Endometrial microvascular endothelial cells (primary cell): ENCODE results near the gene CADM1. TPM values are rescaled to one million over a fixed set of nuclear protein-coding genes. Genes with fewer than 3 reads are reported as not detected.

Experiments used
- in situ Hi-C: cut with HindIII; loops from 2 replicates; pipeline ENCODE4 v1.10.0; 2017; ENCODE audit warnings: low sequenced_read_pairs, low pct_unique_long_range_greater_than_20kb; ENCODE audit errors: inconsistent ontology term
- total RNA-seq: library from RNA; depleted of rRNA; stranded (reverse); fragments of >200 nt; gene quantifications from one replicate; pipeline ENCODE4 v1.2.3, GENCODE V29; 2015; ENCODE audit errors: inconsistent ontology term

CADM1 gene
- total RNA-seq, 1 donor from 2014 or later = not detected

GRCh38 chr11:115279813-115280761 lies 224.1 kb downstream of the CADM1 start:
- in situ Hi-C loops = no loop called here

DNA sequence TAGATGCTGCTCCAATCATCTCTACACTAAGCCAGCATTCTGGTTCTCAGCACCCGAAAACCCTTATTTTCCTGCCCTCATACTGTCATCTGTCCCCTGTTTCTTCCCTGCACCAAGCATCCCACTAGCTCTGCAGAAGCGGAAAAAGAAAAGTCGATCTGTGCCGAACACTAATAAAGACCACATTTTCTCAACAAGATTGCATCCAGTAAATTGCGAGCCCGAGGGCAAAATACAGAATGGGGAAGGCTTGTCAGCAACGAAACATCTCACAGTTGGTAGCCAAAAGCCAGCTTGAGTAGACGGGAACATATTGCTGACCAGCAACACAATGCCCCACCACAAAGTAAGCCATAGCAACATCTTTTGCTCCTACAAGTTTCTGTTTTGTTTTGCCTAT lies 227.4 kb downstream of the CADM1 start:
- in situ Hi-C loops = no loop called here

GRCh38 chr11:115276191-115276590 lies 228.0 kb downstream of the CADM1 start:
- in situ Hi-C loops = no loop called here

- in situ Hi-C loops = no loop called here
These were observed 229.2 kb downstream of the CADM1 start for GRCh38 chr11:115275045-115275444.

GRCh38 chr11:115272925-115273324 lies 231.3 kb downstream of the CADM1 start:
- in situ Hi-C loops = no loop called here

- in situ Hi-C loops = no loop called here
These were observed 232.6 kb downstream of the CADM1 start for GRCh38 chr11:115271643-115272042.

GRCh38 chr11:115269191-115269950 lies 234.8 kb downstream of the CADM1 start:
- in situ Hi-C loops = no loop called here

GRCh38 chr11:115267871-115268270 lies 236.3 kb downstream of the CADM1 start:
- in situ Hi-C loops = no loop called here

DNA sequence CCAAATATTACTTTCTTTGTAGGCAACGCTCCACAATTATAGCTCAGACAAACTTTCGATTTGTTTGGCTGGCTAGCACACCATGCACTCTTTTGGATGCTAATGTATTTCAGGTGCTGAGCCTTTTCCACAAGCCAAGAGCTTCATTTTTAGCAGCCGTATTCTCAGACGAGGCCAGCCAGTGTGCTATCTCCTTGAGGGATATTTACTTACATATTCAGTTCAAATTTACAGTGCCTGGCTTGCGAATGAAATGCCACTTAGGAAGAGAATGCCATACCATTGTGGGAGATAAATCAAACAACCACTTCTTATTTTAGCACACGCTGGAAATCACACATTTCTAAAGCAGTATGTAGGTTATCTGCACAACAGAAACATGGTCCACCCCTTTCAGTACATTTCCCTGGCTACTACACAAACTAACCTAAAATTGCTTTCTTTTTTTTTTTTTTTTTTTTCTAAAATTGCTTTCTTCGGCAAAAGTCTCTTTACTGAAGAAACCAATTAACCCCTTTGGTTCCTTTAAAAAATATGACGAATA lies 236.9 kb downstream of the CADM1 start:
- in situ Hi-C loops = no loop called here

GRCh38 chr11:115266066-115266639 lies 238.1 kb downstream of the CADM1 start:
- in situ Hi-C loops = no loop called here

GRCh38 chr11:115263799-115264656 lies 240.2 kb downstream of the CADM1 start:
- in situ Hi-C loops = no loop called here

- in situ Hi-C loops = no loop called here
These were observed 246.0 kb downstream of the CADM1 start for GRCh38 chr11:115258216-115258615.

DNA sequence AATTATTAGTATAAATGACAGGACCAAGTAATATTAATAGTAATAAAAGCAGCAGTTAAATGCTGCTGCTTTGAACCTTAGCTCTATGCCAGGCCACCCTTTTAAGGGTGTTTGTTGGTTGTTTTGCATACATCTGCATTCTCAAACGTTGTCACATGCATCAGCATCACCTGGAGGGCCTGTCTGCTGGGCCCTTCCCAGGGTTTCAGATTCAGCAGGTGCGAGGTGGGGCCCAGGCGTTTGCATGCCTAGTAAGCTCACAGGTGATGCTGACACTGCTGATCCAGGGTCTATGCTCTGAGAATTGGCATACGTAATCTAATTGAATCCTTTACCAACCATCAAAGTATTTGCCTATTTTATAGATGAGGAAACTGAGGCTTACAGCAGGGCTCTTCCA lies 246.5 kb downstream of the CADM1 start:
- in situ Hi-C loops = no loop called here

DNA sequence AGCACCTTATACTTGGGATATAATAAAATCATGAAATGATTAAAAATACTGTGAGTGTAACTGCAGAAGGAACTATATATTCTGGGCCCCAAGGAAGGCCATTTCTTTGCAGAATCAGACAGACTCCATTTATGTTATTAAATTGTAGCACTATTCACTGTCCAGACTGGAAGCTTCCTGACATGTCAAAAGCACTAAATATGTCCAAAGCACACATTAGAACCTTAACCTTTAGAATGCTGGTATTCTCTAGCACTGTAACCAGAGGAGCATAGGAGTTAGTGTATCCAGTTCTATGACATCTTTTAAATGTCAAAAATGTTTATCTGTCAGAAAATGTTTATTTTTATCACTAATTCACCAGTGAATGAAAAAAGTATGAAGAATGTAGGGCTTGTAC lies 246.9 kb downstream of the CADM1 start:
- in situ Hi-C loops = no loop called here

GRCh38 chr11:115256397-115257197 lies 247.6 kb downstream of the CADM1 start:
- in situ Hi-C loops = no loop called here

DNA sequence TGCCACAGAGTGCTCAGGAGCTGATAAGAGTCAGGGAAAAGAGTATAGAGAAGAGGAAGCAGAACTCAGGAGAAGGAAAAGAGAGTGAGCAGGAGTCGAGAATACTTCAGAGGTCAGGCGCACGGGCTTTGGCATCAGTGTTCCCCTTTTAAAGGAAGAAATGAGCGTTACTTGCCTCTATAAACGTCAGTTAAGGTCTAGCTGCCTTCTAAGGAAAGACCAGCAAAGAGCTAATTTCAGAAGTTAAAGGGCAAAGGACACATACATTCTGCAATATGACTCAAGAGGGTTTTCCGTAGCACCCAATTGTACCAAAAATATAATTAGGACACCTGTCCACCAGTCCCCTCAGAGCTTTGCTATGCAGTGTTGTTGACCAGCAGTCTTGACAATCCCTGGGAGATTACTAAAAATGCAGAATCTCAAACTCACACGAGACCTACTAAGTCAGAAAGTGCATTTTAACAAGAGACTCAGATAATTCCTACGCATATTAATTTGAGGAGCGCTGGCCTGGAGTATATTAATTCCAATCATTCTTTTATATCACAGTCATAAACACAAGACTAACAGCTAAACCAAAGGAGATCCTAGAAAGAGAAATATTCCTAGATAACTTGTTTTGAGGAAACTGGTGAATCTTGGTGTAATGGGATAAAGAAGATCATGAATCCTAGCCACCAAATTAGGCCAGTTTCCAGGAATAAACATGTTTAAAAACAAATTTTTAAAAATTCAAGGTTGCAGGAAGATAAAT lies 249.0 kb downstream of the CADM1 start:
- in situ Hi-C loops = no loop called here

DNA sequence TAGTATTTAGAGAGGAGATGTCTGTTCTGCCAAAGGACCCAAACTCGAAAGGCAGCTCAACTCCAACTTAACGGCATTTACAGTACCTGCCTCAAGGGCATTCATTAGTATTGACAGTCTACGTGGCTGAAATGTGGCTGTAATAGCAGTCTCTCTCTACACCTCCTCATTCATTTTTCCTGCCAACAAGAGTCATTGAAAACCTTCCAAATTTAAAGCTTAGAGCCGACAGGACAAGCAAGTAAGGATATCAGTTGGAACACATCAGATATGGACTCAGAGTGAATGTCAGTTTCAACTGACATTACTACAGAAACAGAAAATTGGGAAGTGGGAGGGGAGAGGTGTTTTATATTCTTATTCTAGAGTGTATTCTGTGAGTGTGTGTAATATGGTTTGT lies 253.1 kb downstream of the CADM1 start:
- in situ Hi-C loops = no loop called here
